Endothelial cell (in vitro differentiated cells): ENCODE measurements around the gene C1QTNF5. TPM values are rescaled to one million over a fixed set of nuclear protein-coding genes. Genes with fewer than 3 reads are reported as not detected.

ENCODE experiments used
- DNase-seq: peaks from one replicate; pipeline ENCODE4 v3.0.0; 2021; ENCODE audit warnings: low spot score
- H3K27ac Mint-ChIP-seq: one replicate; pipeline ENCODE4 v1.8.0; 2021; ENCODE audit warnings: mixed read lengths, inconsistent platforms; ENCODE audit not compliant: unreplicated experiment
- H3K27me3 Mint-ChIP-seq: one replicate; pipeline ENCODE4 v1.8.0; 2021; ENCODE audit warnings: mild to moderate bottlenecking, moderate library complexity, mixed read lengths, inconsistent platforms; ENCODE audit not compliant: unreplicated experiment
- H3K36me3 Mint-ChIP-seq: one replicate; pipeline ENCODE4 v1.8.0; 2021; ENCODE audit warnings: mild to moderate bottlenecking, low read depth, mixed read lengths, inconsistent platforms; ENCODE audit not compliant: unreplicated experiment
- H3K4me1 Mint-ChIP-seq: one replicate; pipeline ENCODE4 v1.8.0; 2021; ENCODE audit warnings: mild to moderate bottlenecking, mixed read lengths, inconsistent platforms; ENCODE audit not compliant: unreplicated experiment
- H3K4me3 Mint-ChIP-seq: one replicate; pipeline ENCODE4 v1.8.0; 2021; ENCODE audit warnings: mild to moderate bottlenecking, mixed read lengths, inconsistent platforms; ENCODE audit not compliant: unreplicated experiment
- H3K9me3 Mint-ChIP-seq: one replicate; pipeline ENCODE4 v1.8.0; 2021; ENCODE audit warnings: mixed read lengths, inconsistent platforms; ENCODE audit not compliant: unreplicated experiment
- total RNA-seq: library from RNA; stranded (reverse); fragmentation: NEBNext Ultra II Directional; extraction: Animal tissue kit (Norgen Biotek cat#: 25700); gene quantifications from one replicate; pipeline ENCODE4 v1.2.1, GENCODE V29; 2021; ENCODE audit not compliant: unreplicated experiment
- TF ChIP-seq, protein P1 (sequence below): fragments of 200-600 bp; sonication (generic); IDR thresholded peaks from one replicate; pipeline ENCODE4 v1.5.0; 2021; ENCODE audit warnings: antibody characterized with exemption; ENCODE audit not compliant: unreplicated experiment

C1QTNF5 gene
- total RNA-seq, 1 donor from 2014 or later, result 26.0 TPM

DNA sequence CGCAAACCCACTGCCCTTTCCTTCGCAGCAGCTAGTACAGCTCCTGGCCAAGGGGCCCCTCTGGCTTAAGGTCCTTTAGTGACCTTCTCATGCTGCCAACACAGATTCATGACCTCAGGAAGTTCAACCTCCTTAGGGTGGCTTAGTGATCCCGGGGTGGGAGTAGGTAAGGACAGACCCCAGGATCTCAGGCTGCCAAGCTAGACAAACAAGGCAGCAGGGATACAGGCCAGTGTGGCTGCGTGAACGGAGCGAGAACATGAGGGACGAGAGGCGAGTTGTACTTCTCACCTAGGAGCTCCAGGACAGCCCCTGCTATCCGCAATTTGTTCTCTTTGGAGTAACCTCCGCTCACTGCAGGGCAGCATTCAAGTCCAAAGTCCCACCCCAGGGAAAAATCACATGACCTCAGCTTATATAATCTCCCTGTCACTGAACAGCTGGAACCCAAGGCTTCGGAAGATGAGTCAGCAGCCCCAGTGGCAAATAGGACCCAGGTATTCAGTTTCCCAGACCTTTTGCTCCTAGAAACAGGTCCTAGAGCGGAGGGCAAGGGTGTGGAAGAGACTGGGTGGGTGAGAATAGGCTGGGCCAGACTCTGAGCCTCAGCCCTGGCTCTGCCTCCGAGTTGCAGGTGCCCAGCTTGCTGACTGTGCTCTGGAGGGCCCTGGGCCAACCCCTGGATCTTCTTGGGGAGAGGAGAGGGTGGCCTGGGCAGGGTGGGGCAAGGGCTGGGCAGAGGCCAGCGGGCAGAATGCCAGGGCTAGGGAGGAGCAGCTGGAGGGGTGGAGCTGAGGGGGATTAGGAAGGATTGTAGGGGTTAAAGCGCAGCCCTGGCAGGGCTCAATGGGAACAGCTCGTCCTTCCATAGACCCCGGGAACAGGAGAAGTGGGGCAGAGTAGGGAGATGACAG, 27.7 kb upstream of the C1QTNF5 start:
- H3K4me3 Mint-ChIP-seq, result no peak overlapping the region
- no peak for DNase-seq
- H3K9me3 Mint-ChIP-seq, result no peaks in the 10 kb centered on the region
- H3K36me3 Mint-ChIP-seq, result peaks cover 3% of the 10 kb centered on the region
- H3K27ac Mint-ChIP-seq, result no peak overlapping the region
- TF ChIP-seq, protein P1, sequence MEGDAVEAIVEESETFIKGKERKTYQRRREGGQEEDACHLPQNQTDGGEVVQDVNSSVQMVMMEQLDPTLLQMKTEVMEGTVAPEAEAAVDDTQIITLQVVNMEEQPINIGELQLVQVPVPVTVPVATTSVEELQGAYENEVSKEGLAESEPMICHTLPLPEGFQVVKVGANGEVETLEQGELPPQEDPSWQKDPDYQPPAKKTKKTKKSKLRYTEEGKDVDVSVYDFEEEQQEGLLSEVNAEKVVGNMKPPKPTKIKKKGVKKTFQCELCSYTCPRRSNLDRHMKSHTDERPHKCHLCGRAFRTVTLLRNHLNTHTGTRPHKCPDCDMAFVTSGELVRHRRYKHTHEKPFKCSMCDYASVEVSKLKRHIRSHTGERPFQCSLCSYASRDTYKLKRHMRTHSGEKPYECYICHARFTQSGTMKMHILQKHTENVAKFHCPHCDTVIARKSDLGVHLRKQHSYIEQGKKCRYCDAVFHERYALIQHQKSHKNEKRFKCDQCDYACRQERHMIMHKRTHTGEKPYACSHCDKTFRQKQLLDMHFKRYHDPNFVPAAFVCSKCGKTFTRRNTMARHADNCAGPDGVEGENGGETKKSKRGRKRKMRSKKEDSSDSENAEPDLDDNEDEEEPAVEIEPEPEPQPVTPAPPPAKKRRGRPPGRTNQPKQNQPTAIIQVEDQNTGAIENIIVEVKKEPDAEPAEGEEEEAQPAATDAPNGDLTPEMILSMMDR, result no peak
- peaks cover 6% of the 10 kb centered on the region for H3K4me1 Mint-ChIP-seq
- H3K27me3 Mint-ChIP-seq, result peaks cover 15% of the 10 kb centered on the region

DNA sequence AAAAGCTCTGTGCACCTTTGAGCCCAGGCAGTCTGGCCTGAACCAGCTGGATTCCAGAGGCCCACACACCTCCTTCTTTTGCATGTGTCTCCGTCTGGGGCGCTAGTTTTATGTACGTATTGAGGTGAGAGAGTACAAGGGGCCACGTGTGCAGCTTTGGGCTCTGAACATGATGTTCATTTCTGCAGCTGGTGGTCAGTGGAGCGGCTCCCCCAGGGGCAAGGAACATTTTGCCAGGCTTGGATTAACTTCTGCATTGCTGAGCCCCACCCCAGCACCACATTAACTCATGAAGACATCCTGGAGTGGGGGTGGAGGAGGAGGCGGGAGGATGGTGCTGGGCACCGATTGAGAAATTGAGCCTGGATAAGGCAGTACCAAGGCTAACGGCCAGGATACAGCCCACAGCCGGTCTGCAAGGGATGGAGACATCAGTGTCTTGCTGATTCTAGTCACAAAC, 27.0 kb upstream of the C1QTNF5 start:
- H3K4me3 Mint-ChIP-seq, result no peak overlapping the region
- peaks cover 16% of the 10 kb centered on the region for H3K27me3 Mint-ChIP-seq
- no peaks in the 10 kb centered on the region for H3K9me3 Mint-ChIP-seq
- peaks cover 6% of the 10 kb centered on the region for H3K4me1 Mint-ChIP-seq
- no peak overlapping the region for H3K27ac Mint-ChIP-seq
- H3K36me3 Mint-ChIP-seq, result peaks cover 3% of the 10 kb centered on the region
- TF ChIP-seq, protein P1, result no peak
- no peak for DNase-seq

DNA sequence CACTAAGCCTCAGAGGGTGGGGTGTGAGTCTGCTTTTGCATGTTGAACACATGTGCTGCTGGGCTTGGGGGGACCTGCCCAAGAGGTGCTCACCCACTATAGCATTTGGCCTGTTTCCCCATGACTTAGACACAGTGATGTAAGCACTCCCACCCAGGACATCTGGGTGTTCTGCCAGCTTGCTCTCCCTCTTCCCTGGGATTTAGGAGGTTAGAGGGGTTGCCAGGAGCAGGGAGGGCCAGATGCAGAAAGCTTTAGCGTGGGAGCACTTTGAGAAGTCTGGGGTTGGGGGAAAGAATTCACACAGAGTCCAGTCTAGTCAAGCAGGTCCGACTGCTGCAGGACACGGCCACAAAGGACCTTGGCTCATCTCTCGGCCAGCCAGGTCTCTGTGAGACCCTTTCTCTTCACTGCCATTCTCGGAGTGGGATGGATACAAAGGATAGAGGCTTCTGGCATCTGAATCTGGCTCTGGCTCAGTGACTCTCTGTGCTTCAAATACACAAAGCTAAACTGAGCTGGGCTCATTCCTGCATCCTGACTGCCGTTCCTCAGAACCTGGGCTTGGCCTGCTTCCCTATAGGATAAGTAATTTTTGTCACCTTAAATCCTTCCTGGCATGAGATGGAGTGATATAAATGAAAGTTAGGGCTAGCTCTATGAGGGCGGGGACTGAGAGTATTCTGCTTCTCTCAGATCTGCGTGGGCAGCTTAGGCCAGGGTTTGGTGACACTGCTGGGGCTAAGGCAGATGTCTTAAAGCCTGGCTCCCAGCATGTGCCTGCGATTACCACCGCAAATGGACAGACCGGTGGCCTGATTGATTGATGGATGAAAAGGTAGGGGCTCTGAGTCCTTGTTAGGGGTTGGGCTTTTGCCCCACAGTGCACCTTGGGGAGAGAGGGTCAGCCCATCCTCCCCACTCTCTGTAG, 26.3 kb upstream of the C1QTNF5 start:
- H3K27ac Mint-ChIP-seq, result no peak overlapping the region
- H3K4me3 Mint-ChIP-seq, result no peak overlapping the region
- H3K36me3 Mint-ChIP-seq, result peaks cover 3% of the 10 kb centered on the region
- peaks cover 6% of the 10 kb centered on the region for H3K4me1 Mint-ChIP-seq
- peaks cover 23% of the 10 kb centered on the region for H3K27me3 Mint-ChIP-seq
- DNase-seq, result no peak
- TF ChIP-seq, protein P1, result no peak
- no peaks in the 10 kb centered on the region for H3K9me3 Mint-ChIP-seq

DNA sequence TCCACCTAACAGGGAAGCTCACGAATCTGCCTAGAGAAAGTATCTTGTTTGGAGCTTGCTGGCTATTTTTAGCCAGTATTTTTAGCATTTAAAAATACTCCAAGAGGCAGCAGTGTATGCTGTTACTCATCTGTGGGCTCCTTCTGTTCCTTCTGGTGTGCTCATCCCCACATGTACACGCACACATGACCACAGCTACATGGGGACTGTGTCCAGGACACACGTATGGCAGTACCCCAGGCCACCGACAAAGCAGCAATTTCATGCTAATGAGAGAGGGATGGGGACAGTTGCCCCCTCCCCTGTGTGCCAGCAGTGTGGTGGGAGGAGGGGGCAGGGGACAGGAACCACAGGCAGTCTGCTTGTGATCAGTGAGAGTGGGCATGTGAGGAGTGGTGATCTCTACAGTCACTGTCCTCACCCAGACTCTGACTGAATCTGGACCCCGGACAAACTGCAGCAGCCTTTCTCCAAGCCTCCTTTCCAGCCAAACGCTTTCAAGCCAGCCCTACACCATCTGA, 24.4 kb upstream of the C1QTNF5 start:
- H3K27me3 Mint-ChIP-seq, result peaks cover 18% of the 10 kb centered on the region
- no peaks in the 10 kb centered on the region for H3K9me3 Mint-ChIP-seq
- no peak for DNase-seq
- peaks cover 9% of the 10 kb centered on the region for H3K4me1 Mint-ChIP-seq
- H3K4me3 Mint-ChIP-seq, result no peak overlapping the region
- no peak overlapping the region for H3K27ac Mint-ChIP-seq
- TF ChIP-seq, protein P1, result no peak
- H3K36me3 Mint-ChIP-seq, result peaks cover 3% of the 10 kb centered on the region
